Right lobe of liver (tissue), 6 donors: Measurements from ENCODE around the gene CEMIP2. TPM values are rescaled to one million over a fixed set of nuclear protein-coding genes. Genes with fewer than 3 reads are reported as not detected.

ENCODE experiments used
- ATAC-seq, 4 donors: fragments of 200-7000 bp; cut with Tn5 transposase; one replicate each; pipeline ENCODE4 v1.9.1; 2020; ENCODE audit warnings: mild to moderate bottlenecking in 4 of 4, moderate library complexity in 4 of 4
- DNase-seq, 3 donors: peaks; one replicate each; pipeline ENCODE4 v3.0.0-alpha.2; 2020
- H3K27ac ChIP-seq, 3 donors: fragments of 200-600 bp; one replicate each; pipeline ENCODE4 v1.8.0; 2022
- H3K27me3 ChIP-seq, 2 donors: fragments of 200-600 bp; one replicate each; pipeline ENCODE4 v1.8.0; 2022
- H3K36me3 ChIP-seq, 4 donors: fragments of 200-600 bp; sonication (generic) in 1 of 4; one replicate each; pipeline versions ENCODE4 v1.5.1 to v1.8.0; 2017 to 2022; ENCODE audit warnings: control low read depth in 1 of 4
- H3K4me1 ChIP-seq, 4 donors: fragments of 200-600 bp; sonication (generic) in 1 of 4; one replicate each; pipeline versions ENCODE4 v1.5.1 to v1.8.0; 2017 to 2022; ENCODE audit warnings: control low read depth in 1 of 4
- H3K4me3 ChIP-seq, 3 donors: fragments of 200-600 bp; one replicate each; pipeline ENCODE4 v1.8.0; 2022
- H3K9me3 ChIP-seq, 4 donors: fragments of 200-600 bp; sonication (generic) in 1 of 4; one replicate each; pipeline versions ENCODE4 v1.5.1 to v1.8.0; 2017 to 2022; ENCODE audit warnings: control low read depth in 1 of 4
- POLR2A ChIP-seq: fragments of 450-650 bp; IDR thresholded peaks from one replicate; pipeline ENCODE4 v1.6.1; 2017; ENCODE audit warnings: antibody characterized with exemption, mild to moderate bottlenecking
- WGBS: methylation state at CpG from one replicate; pipeline ENCODE4 v1.1.6; 2018; ENCODE audit warnings: low coverage, low lambda C conversion rate; ENCODE audit not compliant: insufficient coverage; ENCODE audit errors: missing lambda C conversion rate; 5-methylcytosine and 5-hydroxymethylcytosine counted together
- intact Hi-C, 2 donors: fragments of 100-400 bp; cut with DNase I; formaldehyde crosslinking; loops; one replicate each; pipeline versions ENCODE4 v1.11.2 to v1.14.1; 2022
- total RNA-seq, 6 experiments: library from RNA; depleted of rRNA in 2 of 6; stranded (reverse); fragments of >200 nt in 2 of 6; fragmentation: NEBNext Ultra II Directional in 3 of 6; extraction: Animal tissue kit (Norgen Biotek cat#: 25700) in 3 of 6; gene quantifications; one replicate each; pipeline versions ENCODE4 v1.1.0 to v1.2.4, GENCODE V29; 2016 to 2023
- TF ChIP-seq, protein P1 (sequence below), 4 donors: fragments of 200-600 bp in 3 of 4; fragments of 450-650 bp in 1 of 4; IDR thresholded peaks; one replicate each; pipeline versions ENCODE4 v1.5.1 to v1.8.0; 2016 to 2022; ENCODE audit warnings: antibody characterized with exemption in 4 of 4, mild to moderate bottlenecking in 2 of 4
- donor health status: DM: no; HTN: yes; CAD: no.
- donor health status: DM: no; HTN: no; CAD: no.
- donor health status: DM: no; HTN: no; CAD: no.
- donor health status: DM: no; HTN: yes; CAD: no.
- donor health status: DM: no; HTN: yes; CAD: no.

Gene CEMIP2
- total RNA-seq, 6 experiments from 2014 or later: 40.9 to 92.8 (median 56.5) TPM

DNA sequence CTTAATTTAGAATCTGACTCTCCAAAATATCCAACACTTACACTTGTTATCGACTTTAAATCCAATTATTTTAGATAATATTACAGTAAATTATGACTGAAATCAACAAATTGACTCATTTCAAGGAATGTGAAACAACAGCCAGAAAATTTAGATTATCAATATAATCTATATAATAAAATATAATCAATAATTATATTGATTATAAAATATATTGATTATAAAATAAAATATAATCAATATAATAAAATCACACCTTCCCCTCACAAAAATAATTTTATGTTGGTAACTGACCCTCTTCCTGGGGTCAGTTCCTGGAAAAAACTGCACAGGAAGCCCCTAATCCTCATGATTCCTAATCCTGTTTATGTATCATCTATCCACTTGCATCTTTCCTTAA is 91.1 kb downstream of the CEMIP2 start:
- 100% methylated on average over 1 of the region's 1 CpG for WGBS
- intact Hi-C loops: no loop called here
- TF ChIP-seq, protein P1, sequence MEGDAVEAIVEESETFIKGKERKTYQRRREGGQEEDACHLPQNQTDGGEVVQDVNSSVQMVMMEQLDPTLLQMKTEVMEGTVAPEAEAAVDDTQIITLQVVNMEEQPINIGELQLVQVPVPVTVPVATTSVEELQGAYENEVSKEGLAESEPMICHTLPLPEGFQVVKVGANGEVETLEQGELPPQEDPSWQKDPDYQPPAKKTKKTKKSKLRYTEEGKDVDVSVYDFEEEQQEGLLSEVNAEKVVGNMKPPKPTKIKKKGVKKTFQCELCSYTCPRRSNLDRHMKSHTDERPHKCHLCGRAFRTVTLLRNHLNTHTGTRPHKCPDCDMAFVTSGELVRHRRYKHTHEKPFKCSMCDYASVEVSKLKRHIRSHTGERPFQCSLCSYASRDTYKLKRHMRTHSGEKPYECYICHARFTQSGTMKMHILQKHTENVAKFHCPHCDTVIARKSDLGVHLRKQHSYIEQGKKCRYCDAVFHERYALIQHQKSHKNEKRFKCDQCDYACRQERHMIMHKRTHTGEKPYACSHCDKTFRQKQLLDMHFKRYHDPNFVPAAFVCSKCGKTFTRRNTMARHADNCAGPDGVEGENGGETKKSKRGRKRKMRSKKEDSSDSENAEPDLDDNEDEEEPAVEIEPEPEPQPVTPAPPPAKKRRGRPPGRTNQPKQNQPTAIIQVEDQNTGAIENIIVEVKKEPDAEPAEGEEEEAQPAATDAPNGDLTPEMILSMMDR (IDR thresholded peaks at IDR 0.05): no peak
- TF ChIP-seq POLR2A: no peak

DNA sequence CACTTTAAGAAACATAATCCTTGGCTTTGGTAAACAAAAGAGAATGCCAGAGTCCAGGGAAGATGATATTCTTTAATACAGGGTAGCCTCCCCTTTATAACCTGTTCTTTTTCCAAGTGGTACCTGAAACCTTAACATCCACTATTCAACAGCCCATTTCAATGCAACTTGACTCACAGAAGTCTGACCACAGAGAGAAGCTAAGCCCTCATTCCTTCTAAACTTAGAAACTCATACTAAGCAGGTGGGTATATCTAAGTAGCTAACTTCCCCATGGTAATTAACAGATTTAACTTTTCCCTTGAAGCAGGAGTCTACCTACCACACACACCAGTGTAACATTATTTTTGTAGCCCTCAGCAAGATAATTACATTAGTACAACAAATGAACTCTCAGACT is 91.9 kb downstream of the CEMIP2 start:
- Histone ChIP-seq H3K27ac (peak overlapping the region in 2 of 3 donors; percentile 79 to 85), H3K4me1 (peaks cover 0 to 52% (median 26%) of the 10 kb centered on the region in 4 donors), H3K27me3 (no peaks in the 10 kb centered on the region), H3K4me3 (no peak overlapping the region), H3K36me3 (no peaks in the 10 kb centered on the region), H3K9me3 (no peaks in the 10 kb centered on the region)
- intact Hi-C loops: no loop called here
- DNase-seq: no peak
- no peak for ATAC-seq
- TF ChIP-seq POLR2A: no peak
- TF ChIP-seq, protein P1 (IDR thresholded peaks at IDR 0.05): no peak

More for the DNA sequence above, 91.1 kb downstream of the CEMIP2 start:
- H3K4me1 ChIP-seq: peaks cover 0 to 56% (median 28%) of the 10 kb centered on the region in 4 donors
- no peaks in the 10 kb centered on the region for H3K36me3 ChIP-seq
- DNase-seq (no peak), ATAC-seq (no peak)
- H3K27me3 ChIP-seq: no peaks in the 10 kb centered on the region
- H3K27ac ChIP-seq: peak overlapping the region; percentile 72 to 85 (median 79)
- H3K4me3 ChIP-seq: no peak overlapping the region
- no peaks in the 10 kb centered on the region for H3K9me3 ChIP-seq

DNA sequence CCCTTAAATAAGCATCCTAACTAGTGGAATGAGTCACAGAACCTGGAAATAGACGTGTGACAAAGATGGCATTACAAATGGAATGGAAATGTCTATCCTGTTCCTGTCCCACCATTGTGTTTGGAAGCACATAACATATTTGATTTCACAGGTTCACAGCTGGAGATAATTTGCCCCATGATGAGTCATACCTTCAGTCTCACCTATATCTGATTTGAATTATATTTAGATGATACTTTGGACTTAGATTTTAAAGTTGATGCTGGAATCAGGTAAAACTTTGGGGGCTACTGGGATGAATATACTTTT is 92.5 kb downstream of the CEMIP2 start:
- DNase-seq (no peak), ATAC-seq (no peak)
- Histone ChIP-seq H3K27ac (no peak overlapping the region), H3K4me1 (peaks cover 0 to 52% (median 22%) of the 10 kb centered on the region in 4 donors), H3K27me3 (no peaks in the 10 kb centered on the region), H3K36me3 (no peaks in the 10 kb centered on the region), H3K4me3 (no peak overlapping the region), H3K9me3 (no peaks in the 10 kb centered on the region)
- intact Hi-C loops: no loop called here
- TF ChIP-seq, protein P1 (IDR thresholded peaks at IDR 0.05): no peak
- no peak for TF ChIP-seq POLR2A
- WGBS: 79% methylated on average over 1 of the region's 1 CpG

DNA sequence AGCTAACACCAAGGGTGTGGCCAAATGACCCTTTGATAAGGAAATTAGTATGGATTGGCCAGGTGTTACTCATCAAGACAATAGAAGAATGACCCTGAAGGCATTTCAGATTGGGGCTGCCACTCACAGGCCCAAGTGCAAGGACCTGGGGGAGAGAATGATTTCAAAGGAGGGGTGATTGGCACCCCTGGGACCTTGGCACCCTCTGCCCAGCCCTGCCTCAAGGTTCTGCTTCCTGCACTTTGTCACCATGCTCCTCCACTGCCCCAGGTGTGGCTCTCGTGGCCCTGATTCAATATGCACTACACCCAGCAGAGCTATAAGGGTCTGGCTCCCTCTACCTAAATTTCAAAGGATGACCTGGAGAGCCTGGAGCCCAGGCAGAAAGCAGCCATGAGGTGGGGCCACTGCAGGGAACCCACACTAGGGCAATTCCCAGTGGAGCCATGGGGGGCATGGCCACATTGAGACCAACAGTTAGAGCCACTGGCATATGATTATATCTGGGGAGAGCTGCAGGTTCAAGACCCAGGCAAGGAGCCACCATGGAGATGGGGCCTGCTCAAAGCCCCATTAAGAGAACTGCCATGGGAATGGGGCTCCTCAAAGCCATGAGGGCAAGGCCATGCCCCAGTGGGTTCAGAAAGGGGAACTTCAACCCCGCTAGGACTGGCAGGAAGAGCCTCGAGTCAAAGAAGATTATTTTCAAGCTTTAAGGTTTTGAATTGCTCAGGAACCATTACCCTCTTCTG is 93.0 kb downstream of the CEMIP2 start:
- H3K27ac ChIP-seq: no peak overlapping the region
- H3K4me3 ChIP-seq: no peak overlapping the region
- TF ChIP-seq, protein P1 (IDR thresholded peaks at IDR 0.05): no peak
- no peak for TF ChIP-seq POLR2A
- H3K4me1 ChIP-seq: peaks cover 0 to 47% (median 20%) of the 10 kb centered on the region in 4 donors
- WGBS: 50% methylated on average over 1 of the region's 3 CpGs
- H3K9me3 ChIP-seq: no peaks in the 10 kb centered on the region
- no peaks in the 10 kb centered on the region for H3K36me3 ChIP-seq
- ATAC-seq (no peak), DNase-seq (no peak)
- intact Hi-C loops: no loop called here
- no peaks in the 10 kb centered on the region for H3K27me3 ChIP-seq
